GM12878 (cell line): ENCODE results near the gene SNX13.

Experiments used
- CEBPB ChIP-seq, 2 experiments: fragments of 150-350 bp in 1 of 2; IDR thresholded peaks; 2 replicates each; pipeline ENCODE4 v1.6.1; 2012 to 2014; ENCODE audit warnings: low read depth in 2 of 2, low read length in 2 of 2, borderline replicate concordance in 1 of 2, inconsistent platforms in 1 of 2
- CTCF ChIP-seq, 3 experiments: IDR thresholded peaks in 2 of 3; conservative IDR thresholded peaks in 1 of 3; 2 replicates each; pipeline ENCODE4 v1.5.1; 2011; ENCODE audit warnings: low read depth in 3 of 3, low read length in 3 of 3, mild to moderate bottlenecking in 3 of 3, control low read depth in 2 of 3, moderate library complexity in 2 of 3, inconsistent platforms in 1 of 3, mixed read lengths in 1 of 3; ENCODE audit not compliant: control insufficient read depth in 2 of 3, insufficient read depth in 1 of 3; ENCODE audit errors: extremely low read depth in 1 of 3
- TAF1 ChIP-seq: IDR thresholded peaks from 2 replicates; pipeline ENCODE4 v1.6.1; 2011; ENCODE audit warnings: mild to moderate bottlenecking, low read depth, low read length, borderline replicate concordance

- no peak for TF ChIP-seq CEBPB (IDR thresholded peaks at IDR 0.05; ENCODE audit: borderline replicate concordance in 1 of 2, low read depth in 2 of 2, low read length in 2 of 2)
- TF ChIP-seq TAF1 = no peak
- no peak for TF ChIP-seq CTCF (IDR thresholded peaks at IDR 0.05 in 2 of 3, conservative IDR thresholded peaks at IDR 0.05 in 1 of 3; ENCODE audit: control insufficient read depth in 2 of 3, extremely low read depth in 1 of 3, insufficient read depth in 1 of 3, low read depth in 3 of 3, low read length in 3 of 3)
Observed at GRCh38 chr7:17887286-17887685, 53.0 kb downstream of the SNX13 start.
